HepG2 (cell line): ENCODE measurements around the gene RGS19. TPM values are rescaled to one million over a fixed set of nuclear protein-coding genes. Genes with fewer than 3 reads are reported as not detected.
A peak's percentile ranks its signal among the peaks of the same experiment; 100 is the strongest.

Experiments
- ATAC-seq: fragments of 200-7000 bp; cut with Tn5 transposase; 3 replicates; pipeline ENCODE4 v1.9.1; 2020; ENCODE audit warnings: mild to moderate bottlenecking, moderate library complexity
- BruUV-seq: library from RNA; stranded (reverse); fragments of 400-500 nt; replicated peaks from 2 replicates; lab custom pipeline; 2021; lab: Mats Ljungman, UMichigan
- CTCF ChIA-PET: fragments of 300-600 bp; formaldehyde crosslinking; extraction: SDS; loops from one replicate; lab custom pipeline; 2021; ENCODE audit warnings: low total read pairs, inconsistent platforms, low intra/inter-chr PET ratio; lab: Yijun Ruan, JAX
- POLR2A ChIA-PET: fragments of 350-600 bp; sonication (Branson Sonifier 250); formaldehyde crosslinking; loops from one replicate; lab custom pipeline; 2020; ENCODE audit warnings: antibody characterized with exemption, inconsistent platforms; lab: Yijun Ruan, JAX
- DNase-seq: peaks from one replicate; pipeline ENCODE4 v3.0.0-alpha.2; 2015; ENCODE audit warnings: low spot score
- FAIRE-seq: peaks from 3 replicates; lab custom pipeline; 2011; peaks lifted over from hg19 to GRCh38; lab: Jason Lieb, UNC
- H2AFZ ChIP-seq: one replicate; pipeline ENCODE4 v1.6.1; 2011; ENCODE audit warnings: low read length, inconsistent platforms
- H3K27ac ChIP-seq: fragments of 300-600 bp; 3 replicates; pipeline ENCODE4 v1.8.0; 2011; ENCODE audit warnings: mixed run types, mild to moderate bottlenecking, mixed read lengths, low read length, inconsistent platforms; ENCODE audit not compliant: insufficient read depth; ENCODE audit errors: extremely low read length
- H3K27me3 ChIP-seq, 2 experiments: fragments of 200-600 bp in 1 of 2; 2 replicates in 1 of 2; 3 replicates in 1 of 2; pipeline versions ENCODE4 v1.6.0 to v1.8.0; 2011; ENCODE audit warnings: low read length in 2 of 2, mild to moderate bottlenecking in 2 of 2, moderate library complexity in 2 of 2, inconsistent platforms in 1 of 2; ENCODE audit not compliant: insufficient read depth in 2 of 2, control insufficient read depth in 1 of 2
- H3K36me3 ChIP-seq, 2 experiments: fragments of 200-600 bp in 1 of 2; replicated peaks in 1 of 2; 2 replicates in 1 of 2; 3 replicates in 1 of 2; pipeline versions ENCODE4 v1.5.1 to v1.8.0; 2011; ENCODE audit warnings: low read length in 2 of 2, inconsistent platforms in 1 of 2; ENCODE audit not compliant: insufficient read depth in 2 of 2, control insufficient read depth in 1 of 2
- H3K4me1 ChIP-seq: 2 replicates; pipeline ENCODE4 v1.5.1; 2012; ENCODE audit warnings: low read length, inconsistent platforms; ENCODE audit not compliant: insufficient read depth
- H3K4me2 ChIP-seq: 2 replicates; pipeline ENCODE4 v1.6.0; 2011; ENCODE audit warnings: low read depth, low read length, inconsistent platforms
- H3K4me3 ChIP-seq, 3 experiments: fragments of 200-600 bp in 1 of 3; sonication (generic), shearing (Covaris generic) in 1 of 3; replicated peaks in 1 of 3; 2 replicates each; pipeline ENCODE4 v1.5.1; 2011 to 2016; ENCODE audit warnings: low read length in 3 of 3, inconsistent platforms in 2 of 3, low read depth in 2 of 3, mild to moderate bottlenecking in 2 of 3, control low read depth in 1 of 3, mixed read lengths in 1 of 3; ENCODE audit not compliant: insufficient read depth in 1 of 3
- H3K79me2 ChIP-seq: one replicate; pipeline ENCODE4 v1.6.1; 2011; ENCODE audit warnings: low read length, inconsistent platforms; ENCODE audit not compliant: insufficient read depth
- H3K9ac ChIP-seq: 2 replicates; pipeline ENCODE4 v1.6.0; 2011; ENCODE audit warnings: mild to moderate bottlenecking, low read depth, low read length, inconsistent platforms; ENCODE audit not compliant: insufficient read depth
- H3K9me3 ChIP-seq: 2 replicates; pipeline ENCODE4 v1.5.1; 2012; ENCODE audit warnings: mild to moderate bottlenecking, low read length
- H4K20me1 ChIP-seq: 2 replicates; pipeline ENCODE4 v1.6.0; 2011; ENCODE audit warnings: inconsistent platforms, mild to moderate bottlenecking, low read length, moderate library complexity; ENCODE audit not compliant: insufficient read depth
- BATF2 ChIP-seq: sonication (generic); formaldehyde crosslinking; IDR thresholded peaks from 2 replicates; pipeline ENCODE4 v1.8.0; 2022; ENCODE audit warnings: mild to moderate bottlenecking, missing genetic modification reagents, moderate library complexity
- MXD1 ChIP-seq: sonication (generic); formaldehyde crosslinking; IDR thresholded peaks from 2 replicates; pipeline ENCODE4 v1.4.0; 2020; ENCODE audit warnings: mild to moderate bottlenecking, missing genetic modification reagents
- NFE2L2 ChIP-seq: fragments of 150-350 bp; IDR thresholded peaks from 2 replicates; pipeline ENCODE4 v1.6.1; 2014; ENCODE audit warnings: low read length
- NR2F2 ChIP-seq: IDR thresholded peaks from 2 replicates; pipeline ENCODE4 v1.6.1; 2012; ENCODE audit warnings: low read depth, inconsistent platforms, borderline replicate concordance
- PAXIP1 ChIP-seq: sonication (generic); formaldehyde crosslinking; conservative IDR thresholded peaks from 2 replicates; pipeline ENCODE4 v1.4.0; 2020; ENCODE audit warnings: mild to moderate bottlenecking, missing genetic modification reagents, moderate library complexity
- PRPF4 ChIP-seq: fragments of 200-400 bp; formaldehyde crosslinking; IDR thresholded peaks from 2 replicates; pipeline ENCODE4 v1.6.1; 2016; ENCODE audit warnings: low read length, low read depth; ENCODE audit not compliant: poor library complexity, severe bottlenecking
- THAP11 ChIP-seq: IDR thresholded peaks from 2 replicates; pipeline ENCODE4 v1.6.1; 2016; ENCODE audit warnings: missing biosample characterization, missing genetic modification reagents
- ZNF709 ChIP-seq: sonication (generic); formaldehyde crosslinking; IDR thresholded peaks from 2 replicates; pipeline ENCODE4 v1.5.0; 2020; ENCODE audit warnings: mild to moderate bottlenecking, missing genetic modification reagents
- ZNF776 ChIP-seq: sonication (generic); formaldehyde crosslinking; IDR thresholded peaks from 2 replicates; pipeline ENCODE4 v1.4.0; 2020; ENCODE audit warnings: mild to moderate bottlenecking, missing genetic modification reagents
- ZSCAN25 ChIP-seq: sonication (generic); formaldehyde crosslinking; IDR thresholded peaks from 2 replicates; pipeline ENCODE4 v1.8.0; 2022; ENCODE audit warnings: mild to moderate bottlenecking, missing genetic modification reagents
- WGBS: methylation state at CpG from one replicate; pipeline ENCODE4 v1.1.6; 2017; ENCODE audit warnings: low lambda C conversion rate; 5-methylcytosine and 5-hydroxymethylcytosine counted together
- in situ Hi-C: cut with HindIII; loops from 2 replicates; pipeline ENCODE4 v1.10.0; 2017; ENCODE audit warnings: low pct_unique_long_range_greater_than_20kb; ENCODE audit not compliant: extremely low pct_ligation_motif_present
- intact Hi-C: fragments of 100-400 bp; cut with micrococcal nuclease; formaldehyde crosslinking; loops from one replicate; pipeline ENCODE4 v1.10.0; 2022; ENCODE audit not compliant: unreplicated experiment
- polyA plus RNA-seq, 8 experiments: library from polyadenylated mRNA; depleted of rRNA in 3 of 8; stranded (reverse) in 7 of 8; unstranded in 1 of 8; fragments of >200 nt; fragmentation: Illumina TruSeq in 4 of 8; extraction: Trizol in 4 of 8; gene quantifications; 2 replicates each; pipeline versions ENCODE4 v1.2.1 to v1.2.3, GENCODE V29; 2011 to 2016; ENCODE audit warnings: low read depth in 4 of 8, missing spikeins in 1 of 8, mixed read lengths in 1 of 8; ENCODE audit not compliant: insufficient read depth in 1 of 8
- total RNA-seq, 5 experiments: library from RNA; depleted of rRNA; stranded (reverse); fragments of >200 nt; fragmentation: Illumina TruSeq; extraction: Trizol; gene quantifications; 2 replicates each; pipeline ENCODE4 v1.2.3, GENCODE V29; 2016; ENCODE audit warnings: low read depth in 1 of 5
- TF ChIP-seq, protein P1 (sequence below): sonication (generic); formaldehyde crosslinking; IDR thresholded peaks from 2 replicates; pipeline ENCODE4 v1.4.0; 2020; ENCODE audit warnings: missing genetic modification reagents
- TF ChIP-seq, protein P2 (sequence below): IDR thresholded peaks from 2 replicates; pipeline ENCODE4 v1.6.1; 2012; ENCODE audit warnings: low read depth, low read length, improper control_type of control experiment

Gene RGS19
- total and polyA plus RNA-seq, 2 of the 13 experiments (the other 11 are each of a cell fraction or from before 2014, with no cell fraction given), result 10.7 to 11.9 TPM

- TF ChIP-seq, protein P1, sequence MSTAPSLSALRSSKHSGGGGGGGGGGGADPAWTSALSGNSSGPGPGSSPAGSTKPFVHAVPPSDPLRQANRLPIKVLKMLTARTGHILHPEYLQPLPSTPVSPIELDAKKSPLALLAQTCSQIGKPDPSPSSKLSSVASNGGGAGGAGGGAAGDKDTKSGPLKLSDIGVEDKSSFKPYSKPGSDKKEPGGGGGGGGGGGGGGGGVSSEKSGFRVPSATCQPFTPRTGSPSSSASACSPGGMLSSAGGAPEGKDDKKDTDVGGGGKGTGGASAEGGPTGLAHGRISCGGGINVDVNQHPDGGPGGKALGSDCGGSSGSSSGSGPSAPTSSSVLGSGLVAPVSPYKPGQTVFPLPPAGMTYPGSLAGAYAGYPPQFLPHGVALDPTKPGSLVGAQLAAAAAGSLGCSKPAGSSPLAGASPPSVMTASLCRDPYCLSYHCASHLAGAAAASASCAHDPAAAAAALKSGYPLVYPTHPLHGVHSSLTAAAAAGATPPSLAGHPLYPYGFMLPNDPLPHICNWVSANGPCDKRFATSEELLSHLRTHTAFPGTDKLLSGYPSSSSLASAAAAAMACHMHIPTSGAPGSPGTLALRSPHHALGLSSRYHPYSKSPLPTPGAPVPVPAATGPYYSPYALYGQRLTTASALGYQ (CRISPR knock-in tag), result no peak
- TF ChIP-seq PRPF4 (no peak), MXD1 (CRISPR knock-in tag) (peak; percentile 15; the same call in 1 of the 2 replicates), THAP11 (CRISPR knock-in tag) (peak; percentile 63; the same call in 1 of the 2 replicates)
- TF ChIP-seq, protein P2, sequence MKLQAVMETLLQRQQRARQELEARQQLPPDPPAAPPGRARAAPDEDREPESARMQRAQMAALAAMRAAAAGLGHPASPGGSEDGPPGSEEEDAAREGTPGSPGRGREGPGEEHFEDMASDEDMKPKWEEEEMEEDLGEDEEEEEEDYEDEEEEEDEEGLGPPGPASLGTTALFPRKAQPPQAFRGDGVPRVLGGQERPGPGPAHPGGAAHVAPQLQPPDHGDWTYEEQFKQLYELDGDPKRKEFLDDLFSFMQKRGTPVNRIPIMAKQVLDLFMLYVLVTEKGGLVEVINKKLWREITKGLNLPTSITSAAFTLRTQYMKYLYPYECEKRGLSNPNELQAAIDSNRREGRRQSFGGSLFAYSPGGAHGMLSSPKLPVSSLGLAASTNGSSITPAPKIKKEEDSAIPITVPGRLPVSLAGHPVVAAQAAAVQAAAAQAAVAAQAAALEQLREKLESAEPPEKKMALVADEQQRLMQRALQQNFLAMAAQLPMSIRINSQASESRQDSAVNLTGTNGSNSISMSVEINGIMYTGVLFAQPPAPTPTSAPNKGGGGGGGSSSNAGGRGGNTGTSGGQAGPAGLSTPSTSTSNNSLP, result no peak
Measured at GRCh38 chr20:64065974-64066343, 13.4 kb downstream of the RGS19 start (continued).

DNA sequence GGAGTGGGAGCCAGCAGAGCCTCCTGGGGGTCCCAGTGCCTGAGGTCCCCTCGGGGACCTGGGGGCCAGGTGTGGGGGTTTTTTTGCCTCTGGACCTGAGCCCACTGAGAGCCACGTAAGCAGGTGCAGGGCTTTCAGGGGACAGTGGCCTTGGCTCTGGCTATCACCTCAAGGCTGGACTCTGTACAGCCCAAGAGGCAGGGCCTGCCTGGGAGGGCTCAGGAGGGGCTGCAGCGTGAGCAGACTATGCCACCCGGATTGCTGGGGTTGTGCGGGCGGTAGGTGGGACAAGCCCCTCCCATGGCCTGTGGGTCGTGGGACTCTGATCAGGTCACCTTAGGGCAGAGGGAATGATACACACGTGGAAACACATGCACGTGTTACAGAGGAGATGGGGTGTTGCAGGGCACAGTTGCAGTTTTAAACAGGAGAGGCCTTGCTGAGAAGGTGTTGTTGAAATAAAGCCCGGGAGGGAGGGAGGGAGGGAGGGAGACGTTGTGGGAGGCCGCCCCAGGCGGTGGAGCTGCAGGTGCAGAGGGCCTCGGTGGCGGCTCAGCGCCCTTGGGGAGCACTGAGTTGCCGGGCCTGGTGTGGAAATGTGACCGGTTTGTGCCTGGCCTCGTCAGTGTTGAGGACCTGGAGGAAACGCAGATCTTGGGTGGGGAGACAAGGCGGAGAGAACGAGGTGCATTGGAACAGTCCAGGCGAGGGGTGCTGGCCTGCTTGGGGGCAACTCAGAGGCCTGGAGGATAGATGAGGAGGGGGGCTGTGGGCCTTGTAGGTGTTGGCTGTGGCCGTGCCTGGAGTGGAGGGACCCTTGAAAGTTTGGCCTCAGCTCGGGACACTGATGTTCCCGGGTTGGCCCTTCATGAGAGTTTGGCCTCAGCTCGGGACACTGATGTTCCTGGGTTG lies 14.0 kb downstream of the RGS19 start:
- Histone ChIP-seq H3K9ac (peak overlapping the region; percentile 45), H3K27ac (peak overlapping the region; percentile 78), H3K4me2 (peak overlapping the region; percentile 95), H3K36me3 (no peaks in the 10 kb centered on the region), H3K27me3 (peaks cover 3 to 11% of the 10 kb centered on the region in 2 experiments; a peak in 2 of 5 replicates), H3K9me3 (no peaks in the 10 kb centered on the region), H3K4me3 (peak overlapping the region; percentile 8 to 98 (median 82); a peak in 5 of 6 replicates), H4K20me1 (peaks cover 4% of the 10 kb centered on the region; the same call in 1 of the 2 replicates), H3K79me2 (no peaks in the 10 kb centered on the region), H2AFZ (no peak overlapping the region), H3K4me1 (peaks cover 56% of the 10 kb centered on the region)
- POLR2A ChIA-PET, result interaction anchor here (1.2 to 3.7 kb wide), 11 partner anchors 10 to 407 kb away, joined by 4 to 34 read pairs (median 5); partner anchors contain the start of genes C20orf204, OPRL1, PRPF6 and RGS19
- ATAC-seq, result peak; percentile 20
- BruUV-seq, result no TSS peak
- in situ Hi-C loops, result no loop called here
- intact Hi-C loops, result loop anchor here (2.0 kb wide), 1 partner anchor 15 kb away; the partner anchor contains the start of gene OPRL1
- FAIRE-seq, result peak; percentile 73
- CTCF ChIA-PET, result no interaction called here
- WGBS, result 5% methylated on average over 25 of the region's 27 CpGs
- no peak for DNase-seq
- no peak for TF ChIP-seq NFE2L2
- TF ChIP-seq BATF2 (CRISPR knock-in tag), result peak; percentile 84; the same call in 1 of the 2 replicates
- TF ChIP-seq PAXIP1 (CRISPR knock-in tag), result peak; percentile 79
- TF ChIP-seq ZSCAN25 (CRISPR knock-in tag), result peak; percentile 83
- TF ChIP-seq ZNF709 (CRISPR knock-in tag), result no peak; the same call in 1 of the 2 replicates
- peak; percentile 70; the same call in 1 of the 2 replicates for TF ChIP-seq ZNF776 (CRISPR knock-in tag)
- no peak; the same call in 1 of the 2 replicates for TF ChIP-seq NR2F2
